HepG2 (cell line): ENCODE results near the gene GNG4. TPM values are rescaled to one million over a fixed set of nuclear protein-coding genes. Genes with fewer than 3 reads are reported as not detected.

Experiments used
- GABPB1 ChIP-seq: IDR thresholded peaks from 2 replicates; pipeline ENCODE4 v1.6.1; 2016; ENCODE audit warnings: mild to moderate bottlenecking, missing genetic modification reagents, moderate library complexity, missing compliant biosample characterization
- HMGXB4 ChIP-seq, 2 experiments: sonication (generic) in 1 of 2; formaldehyde crosslinking in 1 of 2; IDR thresholded peaks; 2 replicates each; pipeline versions ENCODE4 v1.4.0 to v1.6.1; 2018 to 2020; ENCODE audit warnings: missing genetic modification reagents in 2 of 2, borderline replicate concordance in 1 of 2, low read depth in 1 of 2, mild to moderate bottlenecking in 1 of 2, missing biosample characterization in 1 of 2
- MXI1 ChIP-seq: IDR thresholded peaks from 3 replicates; pipeline ENCODE4 v1.6.1; 2012; ENCODE audit warnings: low read depth, low read length, inconsistent platforms, borderline replicate concordance
- MYC ChIP-seq: sonication (generic); formaldehyde crosslinking; IDR thresholded peaks from 2 replicates; pipeline ENCODE4 v1.9.0; 2021; ENCODE audit warnings: missing genetic modification reagents, borderline replicate concordance
- REL ChIP-seq: sonication (generic); formaldehyde crosslinking; conservative IDR thresholded peaks from 2 replicates; pipeline ENCODE4 v1.8.0; 2022; ENCODE audit warnings: mild to moderate bottlenecking, missing genetic modification reagents, moderate library complexity
- RXRA ChIP-seq: sonication (generic); formaldehyde crosslinking; IDR thresholded peaks from 2 replicates; pipeline ENCODE4 v1.5.1; 2020; ENCODE audit warnings: missing genetic modification reagents
- SP1 ChIP-seq, 2 experiments: fragments of 450-650 bp in 1 of 2; sonication (generic) in 1 of 2; formaldehyde crosslinking in 1 of 2; IDR thresholded peaks; 2 replicates each; pipeline versions ENCODE4 v1.4.0 to v1.6.1; 2016 to 2020; ENCODE audit warnings: missing genetic modification reagents in 1 of 2
- STAT5B ChIP-seq: sonication (generic); formaldehyde crosslinking; IDR thresholded peaks from 2 replicates; pipeline ENCODE4 v1.4.0; 2020; ENCODE audit warnings: missing genetic modification reagents
- TEAD2 ChIP-seq: sonication (generic); formaldehyde crosslinking; IDR thresholded peaks from 2 replicates; pipeline ENCODE4 v1.9.0; 2021; ENCODE audit warnings: missing genetic modification reagents
- YEATS2 ChIP-seq: sonication (generic); formaldehyde crosslinking; IDR thresholded peaks from 2 replicates; pipeline ENCODE4 v1.4.0; 2020; ENCODE audit warnings: missing genetic modification reagents, borderline replicate concordance
- ZBTB10 ChIP-seq: sonication (generic); formaldehyde crosslinking; IDR thresholded peaks from 2 replicates; pipeline ENCODE4 v1.4.0; 2020; ENCODE audit warnings: missing genetic modification reagents, borderline replicate concordance
- ZBTB7A ChIP-seq: sonication (generic); formaldehyde crosslinking; IDR thresholded peaks from 2 replicates; pipeline ENCODE4 v1.8.0; 2022; ENCODE audit warnings: mild to moderate bottlenecking, missing genetic modification reagents
- ZEB1 ChIP-seq: IDR thresholded peaks from 2 replicates; pipeline ENCODE4 v1.6.1; 2012; ENCODE audit warnings: mild to moderate bottlenecking, low read depth, inconsistent platforms; ENCODE audit not compliant: insufficient replicate concordance
- ZSCAN5A ChIP-seq: sonication (generic); formaldehyde crosslinking; IDR thresholded peaks from 2 replicates; pipeline ENCODE4 v1.8.0; 2022; ENCODE audit warnings: mild to moderate bottlenecking, missing genetic modification reagents, borderline replicate concordance
- polyA plus RNA-seq, 8 experiments: library from polyadenylated mRNA; depleted of rRNA in 3 of 8; stranded (reverse) in 7 of 8; unstranded in 1 of 8; fragments of >200 nt; fragmentation: Illumina TruSeq in 4 of 8; extraction: Trizol in 4 of 8; gene quantifications; 2 replicates each; pipeline versions ENCODE4 v1.2.1 to v1.2.3, GENCODE V29; 2011 to 2016; ENCODE audit warnings: low read depth in 4 of 8, missing spikeins in 1 of 8, mixed read lengths in 1 of 8; ENCODE audit not compliant: insufficient read depth in 1 of 8
- total RNA-seq, 5 experiments: library from RNA; depleted of rRNA; stranded (reverse); fragments of >200 nt; fragmentation: Illumina TruSeq; extraction: Trizol; gene quantifications; 2 replicates each; pipeline ENCODE4 v1.2.3, GENCODE V29; 2016; ENCODE audit warnings: low read depth in 1 of 5
- TF ChIP-seq, protein P1 (sequence below): sonication (generic); formaldehyde crosslinking; IDR thresholded peaks from 2 replicates; pipeline ENCODE4 v1.4.0; 2020; ENCODE audit warnings: missing genetic modification reagents
- TF ChIP-seq, protein P2 (sequence below): sonication (generic); formaldehyde crosslinking; IDR thresholded peaks from 2 replicates; pipeline ENCODE4 v1.4.0; 2020; ENCODE audit warnings: mild to moderate bottlenecking, missing genetic modification reagents

The GNG4 gene
- total and polyA plus RNA-seq, 2 of the 13 experiments (the other 11 are each of a cell fraction or from before 2014, with no cell fraction given): 27.1 to 69.5 TPM

- TF ChIP-seq ZBTB10 (CRISPR knock-in tag) (0 out of 2 replicates have a peak, but pooled peaks have one; percentile 12), GABPB1 (peak; percentile 19; the same call in 1 of the 2 replicates), YEATS2 (CRISPR knock-in tag) (peak; percentile 23; the same call in 1 of the 2 replicates), SP1 (IDR thresholded peaks at IDR 0.05) (no peak), SP1 (CRISPR knock-in tag; IDR thresholded peaks at IDR 0.05) (no peak; the same call in 1 of the 2 replicates), TEAD2 (CRISPR knock-in tag) (0 out of 2 replicates have a peak, but pooled peaks have one; percentile 21), RXRA (CRISPR knock-in tag) (peak; percentile 46; the same call in 1 of the 2 replicates), STAT5B (CRISPR knock-in tag) (0 out of 2 replicates have a peak, but pooled peaks have one; percentile 32), MYC (CRISPR knock-in tag) (peak; percentile 46; the same call in 1 of the 2 replicates), ZEB1 (no peak), REL (CRISPR knock-in tag) (0 out of 2 replicates have a peak, but pooled peaks have one; percentile 13), ZBTB7A (CRISPR knock-in tag) (0 out of 2 replicates have a peak, but pooled peaks have one; percentile 57), ZSCAN5A (CRISPR knock-in tag) (no peak), MXI1 (peak; percentile 66; the same call in 1 of the 3 replicates), HMGXB4 (CRISPR knock-in tag; IDR thresholded peaks at IDR 0.05; ENCODE audit: borderline replicate concordance in 1 of 2, low read depth in 1 of 2) (peak in 1 of 2 experiments; percentile 11; a peak in 2 of 4 replicates)
- TF ChIP-seq, protein P1, sequence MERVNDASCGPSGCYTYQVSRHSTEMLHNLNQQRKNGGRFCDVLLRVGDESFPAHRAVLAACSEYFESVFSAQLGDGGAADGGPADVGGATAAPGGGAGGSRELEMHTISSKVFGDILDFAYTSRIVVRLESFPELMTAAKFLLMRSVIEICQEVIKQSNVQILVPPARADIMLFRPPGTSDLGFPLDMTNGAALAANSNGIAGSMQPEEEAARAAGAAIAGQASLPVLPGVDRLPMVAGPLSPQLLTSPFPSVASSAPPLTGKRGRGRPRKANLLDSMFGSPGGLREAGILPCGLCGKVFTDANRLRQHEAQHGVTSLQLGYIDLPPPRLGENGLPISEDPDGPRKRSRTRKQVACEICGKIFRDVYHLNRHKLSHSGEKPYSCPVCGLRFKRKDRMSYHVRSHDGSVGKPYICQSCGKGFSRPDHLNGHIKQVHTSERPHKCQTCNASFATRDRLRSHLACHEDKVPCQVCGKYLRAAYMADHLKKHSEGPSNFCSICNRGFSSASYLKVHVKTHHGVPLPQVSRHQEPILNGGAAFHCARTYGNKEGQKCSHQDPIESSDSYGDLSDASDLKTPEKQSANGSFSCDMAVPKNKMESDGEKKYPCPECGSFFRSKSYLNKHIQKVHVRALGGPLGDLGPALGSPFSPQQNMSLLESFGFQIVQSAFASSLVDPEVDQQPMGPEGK (CRISPR knock-in tag): peak; percentile 58; the same call in 1 of the 2 replicates
- TF ChIP-seq, protein P2, sequence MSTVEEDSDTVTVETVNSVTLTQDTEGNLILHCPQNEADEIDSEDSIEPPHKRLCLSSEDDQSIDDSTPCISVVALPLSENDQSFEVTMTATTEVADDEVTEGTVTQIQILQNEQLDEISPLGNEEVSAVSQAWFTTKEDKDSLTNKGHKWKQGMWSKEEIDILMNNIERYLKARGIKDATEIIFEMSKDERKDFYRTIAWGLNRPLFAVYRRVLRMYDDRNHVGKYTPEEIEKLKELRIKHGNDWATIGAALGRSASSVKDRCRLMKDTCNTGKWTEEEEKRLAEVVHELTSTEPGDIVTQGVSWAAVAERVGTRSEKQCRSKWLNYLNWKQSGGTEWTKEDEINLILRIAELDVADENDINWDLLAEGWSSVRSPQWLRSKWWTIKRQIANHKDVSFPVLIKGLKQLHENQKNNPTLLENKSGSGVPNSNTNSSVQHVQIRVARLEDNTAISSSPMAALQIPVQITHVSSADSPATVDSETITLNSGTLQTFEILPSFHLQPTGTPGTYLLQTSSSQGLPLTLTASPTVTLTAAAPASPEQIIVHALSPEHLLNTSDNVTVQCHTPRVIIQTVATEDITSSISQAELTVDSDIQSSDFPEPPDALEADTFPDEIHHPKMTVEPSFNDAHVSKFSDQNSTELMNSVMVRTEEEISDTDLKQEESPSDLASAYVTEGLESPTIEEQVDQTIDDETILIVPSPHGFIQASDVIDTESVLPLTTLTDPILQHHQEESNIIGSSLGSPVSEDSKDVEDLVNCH: no peak
Observed at GRCh38 chr1:235648954-235649367, 623 bp downstream of the GNG4 start (continued).
